HFFc6 (cell line): ENCODE measurements around the gene NKRF. TPM values are rescaled to one million over a fixed set of nuclear protein-coding genes. Genes with fewer than 3 reads are reported as not detected.

Experiments used
- DNase-seq: peaks from one replicate; pipeline ENCODE4 v3.0.0-alpha.2; 2018
- H3K27ac Mint-ChIP-seq: 2 replicates; pipeline ENCODE4 v1.8.0; 2020; ENCODE audit warnings: mild to moderate bottlenecking, mixed read lengths
- H3K27me3 Mint-ChIP-seq: 2 replicates; pipeline ENCODE4 v1.8.0; 2021; ENCODE audit warnings: mild to moderate bottlenecking, moderate library complexity, mixed read lengths; ENCODE audit not compliant: insufficient read depth
- H3K36me3 Mint-ChIP-seq: 2 replicates; pipeline ENCODE4 v1.8.0; 2021; ENCODE audit warnings: low read depth, mixed read lengths
- H3K4me1 Mint-ChIP-seq: 2 replicates; pipeline ENCODE4 v1.8.0; 2020; ENCODE audit warnings: low read depth, mixed read lengths
- H3K4me3 Mint-ChIP-seq: 2 replicates; pipeline ENCODE4 v1.8.0; 2020; ENCODE audit warnings: mild to moderate bottlenecking, moderate library complexity, mixed read lengths
- H3K9me3 Mint-ChIP-seq: 2 replicates; pipeline ENCODE4 v1.8.0; 2020; ENCODE audit warnings: mild to moderate bottlenecking, mixed read lengths
- CTCF ChIP-seq: fragments of 200-600 bp; sonication (generic); IDR thresholded peaks from 2 replicates; pipeline ENCODE4 v1.5.0; 2021; ENCODE audit warnings: antibody characterized with exemption, mild to moderate bottlenecking
- total RNA-seq, 6 experiments: library from RNA; stranded (reverse); fragmentation: NEBNext Ultra II Directional; extraction: Animal tissue kit (Norgen Biotek cat#: 25700); gene quantifications; 2 replicates in 1 of 6; 3 replicates in 5 of 6; pipeline ENCODE4 v1.2.3, GENCODE V29; 2021

NKRF gene
- total RNA-seq, 6 experiments from 2014 or later, result 7.5 to 10.6 (median 8.9) TPM

GRCh38 chrX:119624417-119624816, 18.2 kb upstream of the NKRF start:
- H3K27me3 Mint-ChIP-seq, result no peaks in the 10 kb centered on the region
- no peak overlapping the region for H3K4me3 Mint-ChIP-seq
- H3K4me1 Mint-ChIP-seq, result peaks cover 10% of the 10 kb centered on the region
- no peak for DNase-seq
- H3K36me3 Mint-ChIP-seq, result no peaks in the 10 kb centered on the region
- no peak for TF ChIP-seq CTCF
- no peak overlapping the region for H3K27ac Mint-ChIP-seq
- H3K9me3 Mint-ChIP-seq, result no peaks in the 10 kb centered on the region

- peak; percentile 22 for DNase-seq
- Mint-ChIP-seq H3K27ac (no peak overlapping the region; the same call in 1 of the 2 replicates), H3K9me3 (no peaks in the 10 kb centered on the region), H3K4me1 (peaks cover 10% of the 10 kb centered on the region), H3K4me3 (no peak overlapping the region), H3K27me3 (no peaks in the 10 kb centered on the region), H3K36me3 (no peaks in the 10 kb centered on the region)
- TF ChIP-seq CTCF, result no peak
These were observed 16.4 kb upstream of the NKRF start for GRCh38 chrX:119622356-119623232.

- no peak for DNase-seq
- Mint-ChIP-seq H3K4me1 (peaks cover 10% of the 10 kb centered on the region), H3K36me3 (no peaks in the 10 kb centered on the region), H3K9me3 (no peaks in the 10 kb centered on the region), H3K27ac (no peak overlapping the region), H3K27me3 (no peaks in the 10 kb centered on the region), H3K4me3 (no peak overlapping the region)
- TF ChIP-seq CTCF, result no peak
These were observed 12.2 kb upstream of the NKRF start for GRCh38 chrX:119618439-119618838.

- Mint-ChIP-seq H3K27ac (no peak overlapping the region), H3K4me1 (peaks cover 4% of the 10 kb centered on the region; the same call in 1 of the 2 replicates), H3K36me3 (no peaks in the 10 kb centered on the region), H3K9me3 (no peaks in the 10 kb centered on the region), H3K27me3 (no peaks in the 10 kb centered on the region), H3K4me3 (no peak overlapping the region)
- no peak for DNase-seq
- TF ChIP-seq CTCF, result no peak
These were observed 11.4 kb upstream of the NKRF start for GRCh38 chrX:119617517-119618164.

- Mint-ChIP-seq H3K36me3 (no peaks in the 10 kb centered on the region), H3K9me3 (no peaks in the 10 kb centered on the region), H3K27me3 (peaks cover 2% of the 10 kb centered on the region; the same call in 1 of the 2 replicates), H3K4me3 (no peak overlapping the region), H3K27ac (no peak overlapping the region), H3K4me1 (peaks cover 7% of the 10 kb centered on the region; the same call in 1 of the 2 replicates)
- no peak for DNase-seq
- no peak for TF ChIP-seq CTCF
These were observed 8.6 kb upstream of the NKRF start for GRCh38 chrX:119614776-119615175.
